Panc1 (cell line): ENCODE results near the gene MUL1.

Experiments used
- CTCF ChIP-seq: fragments of 450-650 bp; IDR thresholded peaks from 2 replicates; pipeline ENCODE4 v1.5.1; 2017; ENCODE audit warnings: mild to moderate bottlenecking
- POLR2AphosphoS5 ChIP-seq: IDR thresholded peaks from 2 replicates; pipeline ENCODE4 v1.6.1; 2012; ENCODE audit warnings: mild to moderate bottlenecking, low read depth, low read length, moderate library complexity

DNA sequence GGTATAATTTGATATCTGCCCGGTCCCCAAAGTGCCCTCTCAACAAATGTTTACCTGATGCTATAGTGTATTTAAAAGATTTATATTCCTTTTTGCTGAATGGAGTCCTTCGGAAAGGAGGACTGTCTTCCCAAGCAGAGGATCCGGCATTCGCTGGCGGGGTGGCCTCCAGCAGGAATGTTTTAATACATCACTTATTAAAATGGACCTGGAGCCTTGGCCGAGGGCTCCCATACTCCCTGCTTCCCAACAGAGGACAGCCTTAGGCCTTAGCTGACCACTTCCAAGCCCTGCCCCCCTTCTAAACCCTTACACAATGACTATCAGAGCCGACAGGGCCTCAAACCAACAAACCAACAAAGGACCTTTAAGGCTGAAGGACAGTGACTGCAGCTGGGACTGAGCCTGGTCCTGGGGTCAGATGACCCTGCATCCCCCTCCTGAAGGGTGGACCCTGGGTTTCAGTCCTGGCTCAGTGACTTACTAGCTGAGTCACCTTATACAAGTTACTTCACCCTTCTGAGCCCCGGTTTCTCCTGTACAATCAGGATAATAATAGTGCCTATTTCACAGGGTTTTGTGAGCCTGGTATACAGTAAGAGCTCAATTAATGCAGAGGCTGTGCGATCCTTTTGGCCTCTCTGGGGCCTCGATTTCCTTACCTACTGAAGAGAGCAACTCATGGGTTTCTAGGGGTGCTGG, 27.6 kb downstream of the MUL1 start:
- TF ChIP-seq CTCF = no peak
- no peak for TF ChIP-seq POLR2AphosphoS5
